DND-41 (cell line): ENCODE results near the gene ANO2.

ENCODE experiments used
- CTCF ChIP-seq: IDR thresholded peaks from 2 replicates; pipeline ENCODE4 v1.5.1; 2012; ENCODE audit warnings: borderline replicate concordance, low read length, moderate library complexity, mild to moderate bottlenecking; ENCODE audit not compliant: poor library complexity, severe bottlenecking; ENCODE audit errors: extremely low read depth
- EZH2 ChIP-seq: IDR thresholded peaks from 3 replicates; pipeline ENCODE4 v1.6.1; 2012; ENCODE audit warnings: borderline replicate concordance, low read depth, mild to moderate bottlenecking, moderate library complexity, low read length, inconsistent platforms; ENCODE audit not compliant: severe bottlenecking

- no peak for TF ChIP-seq CTCF
- no peak for TF ChIP-seq EZH2
Observed at GRCh38 chr12:5581616-5582015, 363.4 kb downstream of the ANO2 start.
